MCF 10A (cell line): ENCODE results near the gene CSRP1. TPM values are rescaled to one million over a fixed set of nuclear protein-coding genes. Genes with fewer than 3 reads are reported as not detected.

Source experiments
- BruUV-seq: library from RNA; stranded (reverse); fragments of 400-500 nt; replicated peaks from 2 replicates; lab custom pipeline; 2021; lab: Mats Ljungman, UMichigan
- CTCF ChIA-PET: fragments of 300-600 bp; sonication (Branson Sonifier 250); formaldehyde crosslinking; extraction: SDS; loops from one replicate; lab custom pipeline; 2021; ENCODE audit warnings: antibody characterized with exemption, inconsistent platforms; lab: Yijun Ruan, JAX
- POLR2A ChIA-PET: fragments of 300-600, 350-650 bp; sonication (Branson Sonifier 250); formaldehyde crosslinking; extraction: SDS; loops from one replicate; lab custom pipeline; 2020; ENCODE audit warnings: antibody characterized with exemption, inconsistent platforms; lab: Yijun Ruan, JAX
- DNase-seq: peaks from one replicate; pipeline ENCODE4 v3.0.0-alpha.2; 2018; ENCODE audit not compliant: unreplicated experiment
- H3K27ac Mint-ChIP-seq: one replicate; pipeline ENCODE4 v1.8.0; 2022; ENCODE audit warnings: mild to moderate bottlenecking, low read depth, mixed read lengths; ENCODE audit not compliant: unreplicated experiment
- H3K27me3 Mint-ChIP-seq: one replicate; pipeline ENCODE4 v1.8.0; 2022; ENCODE audit warnings: mixed read lengths; ENCODE audit not compliant: insufficient read depth, unreplicated experiment
- H3K36me3 Mint-ChIP-seq: one replicate; pipeline ENCODE4 v1.8.0; 2022; ENCODE audit warnings: mild to moderate bottlenecking, moderate library complexity, mixed read lengths; ENCODE audit not compliant: insufficient read depth, unreplicated experiment
- H3K4me1 Mint-ChIP-seq: one replicate; pipeline ENCODE4 v1.8.0; 2022; ENCODE audit warnings: mixed read lengths; ENCODE audit not compliant: insufficient read depth, unreplicated experiment
- H3K4me3 Mint-ChIP-seq: one replicate; pipeline ENCODE4 v1.8.0; 2022; ENCODE audit warnings: mild to moderate bottlenecking, moderate library complexity, mixed read lengths; ENCODE audit not compliant: unreplicated experiment
- H3K9me3 Mint-ChIP-seq: one replicate; pipeline ENCODE4 v1.8.0; 2022; ENCODE audit warnings: mixed read lengths; ENCODE audit not compliant: unreplicated experiment
- intact Hi-C: fragments of 100-400 bp; cut with micrococcal nuclease; formaldehyde crosslinking; loops from 2 replicates; pipeline ENCODE4 v1.14.1; 2022
- total RNA-seq: library from RNA; stranded (reverse); gene quantifications from 2 replicates; pipeline ENCODE4 v1.2.3, GENCODE V29; 2022
- TF ChIP-seq, protein P1 (sequence below): fragments of 200-600 bp; IDR thresholded peaks from one replicate; pipeline ENCODE4 v1.8.0; 2022; ENCODE audit warnings: antibody characterized with exemption, mild to moderate bottlenecking; ENCODE audit not compliant: unreplicated experiment

CSRP1 gene
- total RNA-seq, 1 experiment from 2014 or later: 358 TPM

DNA sequence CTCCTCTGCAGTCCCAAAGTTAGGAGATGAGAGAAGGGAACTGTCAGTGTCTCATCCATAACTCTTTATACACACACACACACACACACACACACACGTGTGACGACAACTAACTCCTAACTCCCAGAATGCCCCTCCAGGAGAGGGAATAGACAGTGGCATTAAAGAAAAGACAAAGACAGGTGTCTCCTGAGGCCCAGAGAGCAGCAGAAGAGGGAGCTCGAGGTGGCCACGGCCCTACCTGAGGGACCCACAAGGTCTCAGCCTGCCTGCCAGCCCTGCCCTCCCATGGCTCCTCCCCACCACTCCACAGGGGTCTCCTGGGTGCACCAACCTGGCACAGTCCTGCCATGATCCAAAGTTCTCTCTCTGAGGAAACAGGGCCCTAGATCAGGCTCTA, 36.3 kb downstream of the CSRP1 start:
- H3K9me3 Mint-ChIP-seq: no peaks in the 10 kb centered on the region
- intact Hi-C loops: no loop called here
- peaks cover 45% of the 10 kb centered on the region for H3K4me1 Mint-ChIP-seq
- CTCF ChIA-PET: interaction anchor here (0.6 to 70.3 kb wide), 5 partner anchors 19 to 250 kb away, joined by 3 to 3816 read pairs (median 19); partner anchors contain the start of gene CSRP1
- H3K4me3 Mint-ChIP-seq: no peak overlapping the region
- H3K27me3 Mint-ChIP-seq: no peaks in the 10 kb centered on the region
- DNase-seq: no peak
- TF ChIP-seq, protein P1, sequence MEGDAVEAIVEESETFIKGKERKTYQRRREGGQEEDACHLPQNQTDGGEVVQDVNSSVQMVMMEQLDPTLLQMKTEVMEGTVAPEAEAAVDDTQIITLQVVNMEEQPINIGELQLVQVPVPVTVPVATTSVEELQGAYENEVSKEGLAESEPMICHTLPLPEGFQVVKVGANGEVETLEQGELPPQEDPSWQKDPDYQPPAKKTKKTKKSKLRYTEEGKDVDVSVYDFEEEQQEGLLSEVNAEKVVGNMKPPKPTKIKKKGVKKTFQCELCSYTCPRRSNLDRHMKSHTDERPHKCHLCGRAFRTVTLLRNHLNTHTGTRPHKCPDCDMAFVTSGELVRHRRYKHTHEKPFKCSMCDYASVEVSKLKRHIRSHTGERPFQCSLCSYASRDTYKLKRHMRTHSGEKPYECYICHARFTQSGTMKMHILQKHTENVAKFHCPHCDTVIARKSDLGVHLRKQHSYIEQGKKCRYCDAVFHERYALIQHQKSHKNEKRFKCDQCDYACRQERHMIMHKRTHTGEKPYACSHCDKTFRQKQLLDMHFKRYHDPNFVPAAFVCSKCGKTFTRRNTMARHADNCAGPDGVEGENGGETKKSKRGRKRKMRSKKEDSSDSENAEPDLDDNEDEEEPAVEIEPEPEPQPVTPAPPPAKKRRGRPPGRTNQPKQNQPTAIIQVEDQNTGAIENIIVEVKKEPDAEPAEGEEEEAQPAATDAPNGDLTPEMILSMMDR: no peak
- POLR2A ChIA-PET: interaction anchor here (0.7 to 43.8 kb wide), 5 partner anchors 4 to 172 kb away, joined by 3 to 1388 read pairs (median 227); partner anchors contain the start of genes CSRP1 and PHLDA3
- BruUV-seq: no TSS peak
- peaks cover 36% of the 10 kb centered on the region for H3K36me3 Mint-ChIP-seq
- peak overlapping the region; percentile 31 for H3K27ac Mint-ChIP-seq

DNA sequence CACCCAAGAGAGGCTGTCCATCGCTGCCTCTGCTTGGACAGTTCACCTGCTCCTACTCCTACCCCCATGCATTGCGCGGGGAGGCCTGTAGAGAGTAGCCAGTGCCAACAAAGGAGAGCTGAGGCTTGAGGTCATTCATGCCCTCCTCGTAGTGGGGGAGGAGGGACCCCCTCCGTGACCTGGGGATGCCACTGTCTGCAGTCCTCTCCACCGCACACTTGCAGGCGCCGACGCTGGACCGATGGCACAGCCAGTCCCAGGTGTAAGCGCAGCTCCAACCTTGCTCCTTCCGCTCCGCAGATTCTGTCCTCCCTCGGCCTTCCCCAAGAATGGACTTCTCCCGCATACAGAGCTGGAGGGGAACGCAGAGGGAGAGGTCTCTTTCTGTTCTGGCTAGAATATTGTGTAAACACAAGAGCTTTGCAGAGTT, 37.3 kb downstream of the CSRP1 start:
- POLR2A ChIA-PET: interaction anchor here (0.7 to 43.8 kb wide), 20 partner anchors 5 to 732 kb away, joined by 3 to 1388 read pairs (median 5); partner anchors contain the start of genes CSRP1, PHLDA3 and RNPEP

DNA sequence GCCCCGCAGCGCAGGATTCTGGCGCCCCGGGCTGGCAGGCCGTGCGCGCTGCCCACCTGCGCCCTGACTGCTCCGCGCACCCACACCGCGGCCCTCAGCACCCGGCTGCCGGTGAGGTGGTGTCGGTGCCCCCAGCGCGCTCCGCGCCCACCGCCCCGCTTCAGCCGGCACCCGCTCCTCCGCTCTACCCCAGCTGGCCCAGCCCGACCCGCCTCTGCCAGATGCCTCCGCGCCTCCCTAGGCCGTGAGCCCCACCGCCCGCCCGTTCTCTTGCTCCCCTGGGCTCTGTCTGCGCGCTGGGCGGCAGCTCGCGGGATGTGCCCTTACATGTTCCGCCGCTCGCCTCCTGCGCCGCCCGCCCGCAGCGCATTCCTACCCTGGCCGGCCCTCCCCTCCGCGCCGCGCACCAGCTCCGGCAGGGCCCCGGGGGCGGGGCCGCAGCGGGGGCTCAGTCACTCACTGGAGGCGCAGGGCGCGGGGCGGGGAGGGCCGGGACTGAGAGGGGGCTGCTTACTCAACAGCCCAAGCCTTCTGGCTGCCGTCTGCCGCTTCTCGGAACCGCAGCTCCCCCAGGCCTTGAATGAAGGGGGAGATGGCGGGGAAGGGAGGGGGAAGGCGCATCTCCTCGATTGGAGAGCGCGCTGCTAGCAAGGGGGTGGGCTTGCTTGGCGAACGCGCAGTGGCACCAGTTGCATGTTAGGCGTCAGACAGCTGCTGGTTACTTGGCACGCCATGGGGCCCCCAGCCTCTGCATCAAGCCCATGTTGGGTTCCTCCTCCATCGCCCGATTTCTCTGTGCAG, 37.9 kb downstream of the CSRP1 start, which contains the start of gene PHLDA3:
Gene PHLDA3 (minus strand): TSS at position 345 of the 801 bp plus-strand sequence. CDS start 402 bp downstream, outside the sequence.
- POLR2A ChIA-PET: interaction anchor here (0.6 to 43.8 kb wide), 26 partner anchors 5 to 1392 kb away, joined by 3 to 1388 read pairs (median 4); partner anchors contain the start of genes CSRP1, PHLDA3 and RNPEP
- Mint-ChIP-seq H3K9me3 (no peaks in the 10 kb centered on the region), H3K36me3 (peaks cover 51% of the 10 kb centered on the region), H3K27ac (peak within 1 kb of the TSS; percentile 90), H3K4me3 (peak within 1 kb of the TSS; percentile 97), H3K4me1 (peaks cover 54% of the 10 kb centered on the region), H3K27me3 (no peaks in the 10 kb centered on the region)
- intact Hi-C loops: loop anchor here (1.0 to 2.0 kb wide), 2 partner anchors 8 to 60 kb away; no protein-coding TSS in a partner anchor
- DNase-seq: peak; percentile 95
- TF ChIP-seq, protein P1: no peak
- CTCF ChIA-PET: interaction anchor here (0.6 to 70.3 kb wide), 12 partner anchors 9 to 240 kb away, joined by 3 to 3816 read pairs (median 4); partner anchors contain the start of gene CSRP1
- BruUV-seq: no TSS peak

More for the DNA sequence above, 37.3 kb downstream of the CSRP1 start:
- no peaks in the 10 kb centered on the region for H3K9me3 Mint-ChIP-seq
- peaks cover 45% of the 10 kb centered on the region for H3K36me3 Mint-ChIP-seq
- CTCF ChIA-PET: interaction anchor here (0.6 to 70.3 kb wide), 10 partner anchors 9 to 239 kb away, joined by 4 to 3816 read pairs (median 5); partner anchors contain the start of gene CSRP1
- peaks cover 49% of the 10 kb centered on the region for H3K4me1 Mint-ChIP-seq
- TF ChIP-seq, protein P1: no peak
- intact Hi-C loops: loop anchor here (1.0 to 2.0 kb wide), 2 partner anchors 8 to 61 kb away; no protein-coding TSS in a partner anchor
- BruUV-seq: no TSS peak
- H3K4me3 Mint-ChIP-seq: peak overlapping the region; percentile 97
- H3K27me3 Mint-ChIP-seq: no peaks in the 10 kb centered on the region
- peak overlapping the region; percentile 90 for H3K27ac Mint-ChIP-seq
- DNase-seq: no peak
